ENCODE data around the gene KIAA0930. TPM values are rescaled to one million over a fixed set of nuclear protein-coding genes. Genes with fewer than 3 reads are reported as not detected.

The KIAA0930 gene
- total RNA-seq, 1 donor: 43.4 TPM

GRCh38 chr22:45254388-45254787 lies 13.7 kb upstream of the KIAA0930 start:
- no peak overlapping the region for H2AFZ ChIP-seq (ENCODE audit: low read length)

GRCh38 chr22:45253039-45253641 lies 12.4 kb upstream of the KIAA0930 start:
- Histone ChIP-seq H3K4me2 (ENCODE audit: insufficient read depth, low read length) (no peak overlapping the region), H3K27ac (ENCODE audit: low read depth, low read length) (no peak overlapping the region), H3K9me3 (ENCODE audit: low read depth, low read length) (no peaks in the 10 kb centered on the region), H3K27me3 (ENCODE audit: insufficient read depth, low read length) (no peaks in the 10 kb centered on the region), H3K4me1 (ENCODE audit: insufficient read depth, low read length) (no peaks in the 10 kb centered on the region), H4K20me1 (ENCODE audit: insufficient read depth, low read length) (no peaks in the 10 kb centered on the region), H3K36me3 (ENCODE audit: insufficient read depth, low read length) (no peaks in the 10 kb centered on the region), H3K4me3 (ENCODE audit: insufficient read depth, low read length) (no peak overlapping the region), H2AFZ (ENCODE audit: low read length) (no peak overlapping the region), H3K79me2 (ENCODE audit: insufficient read depth, low read length) (no peaks in the 10 kb centered on the region)
- DNase-seq (ENCODE audit: insufficient read length, low spot score, missing footprints): no peak
- no peak for TF ChIP-seq CTCF (IDR thresholded peaks at IDR 0.05; ENCODE audit: extremely low read depth, low read depth, low read length)

More at GRCh38 chr22:45254388-45254787, 13.7 kb upstream of the KIAA0930 start:
- H4K20me1 ChIP-seq (ENCODE audit: insufficient read depth, low read length): no peaks in the 10 kb centered on the region
- TF ChIP-seq CTCF (IDR thresholded peaks at IDR 0.05; ENCODE audit: extremely low read depth, low read depth, low read length): no peak
- no peaks in the 10 kb centered on the region for H3K79me2 ChIP-seq (ENCODE audit: insufficient read depth, low read length)
- no peak overlapping the region for H3K27ac ChIP-seq (ENCODE audit: low read depth, low read length)
- no peaks in the 10 kb centered on the region for H3K9me3 ChIP-seq (ENCODE audit: low read depth, low read length)
- no peaks in the 10 kb centered on the region for H3K27me3 ChIP-seq (ENCODE audit: insufficient read depth, low read length)
- no peak overlapping the region for H3K4me3 ChIP-seq (ENCODE audit: insufficient read depth, low read length)
- H3K4me1 ChIP-seq (ENCODE audit: insufficient read depth, low read length): no peaks in the 10 kb centered on the region
- no peak overlapping the region for H3K4me2 ChIP-seq (ENCODE audit: insufficient read depth, low read length)
- no peaks in the 10 kb centered on the region for H3K36me3 ChIP-seq (ENCODE audit: insufficient read depth, low read length)
- DNase-seq (ENCODE audit: insufficient read length, low spot score, missing footprints): no peak

GRCh38 chr22:45251825-45252224 lies 11.1 kb upstream of the KIAA0930 start:
- no peak for DNase-seq (ENCODE audit: insufficient read length, low spot score, missing footprints)
- TF ChIP-seq CTCF (IDR thresholded peaks at IDR 0.05; ENCODE audit: extremely low read depth, low read depth, low read length): no peak
- Histone ChIP-seq H3K27ac (ENCODE audit: low read depth, low read length) (no peak overlapping the region), H3K27me3 (ENCODE audit: insufficient read depth, low read length) (no peaks in the 10 kb centered on the region), H3K36me3 (ENCODE audit: insufficient read depth, low read length) (no peaks in the 10 kb centered on the region), H3K79me2 (ENCODE audit: insufficient read depth, low read length) (no peaks in the 10 kb centered on the region), H2AFZ (ENCODE audit: low read length) (no peak overlapping the region), H3K9me3 (ENCODE audit: low read depth, low read length) (no peaks in the 10 kb centered on the region), H3K4me1 (ENCODE audit: insufficient read depth, low read length) (peaks cover under 1% of the 10 kb centered on the region), H4K20me1 (ENCODE audit: insufficient read depth, low read length) (no peaks in the 10 kb centered on the region), H3K4me2 (ENCODE audit: insufficient read depth, low read length) (no peak overlapping the region), H3K4me3 (ENCODE audit: insufficient read depth, low read length) (no peak overlapping the region)

- no peak for TF ChIP-seq CTCF (IDR thresholded peaks at IDR 0.05; ENCODE audit: extremely low read depth, low read depth, low read length)
- Histone ChIP-seq H3K4me1 (ENCODE audit: insufficient read depth, low read length) (peaks cover 10% of the 10 kb centered on the region), H3K27me3 (ENCODE audit: insufficient read depth, low read length) (no peaks in the 10 kb centered on the region), H3K79me2 (ENCODE audit: insufficient read depth, low read length) (no peaks in the 10 kb centered on the region), H3K4me2 (ENCODE audit: insufficient read depth, low read length) (peak overlapping the region; percentile 48), H3K9me3 (ENCODE audit: low read depth, low read length) (no peaks in the 10 kb centered on the region), H3K4me3 (ENCODE audit: insufficient read depth, low read length) (no peak overlapping the region), H4K20me1 (ENCODE audit: insufficient read depth, low read length) (no peaks in the 10 kb centered on the region), H3K27ac (ENCODE audit: low read depth, low read length) (no peak overlapping the region), H3K36me3 (ENCODE audit: insufficient read depth, low read length) (no peaks in the 10 kb centered on the region), H2AFZ (ENCODE audit: low read length) (no peak overlapping the region)
- DNase-seq (ENCODE audit: insufficient read length, low spot score, missing footprints): peak; percentile 58
Observed at GRCh38 chr22:45248832-45249561, 8.3 kb upstream of the KIAA0930 start.

Measured in osteoblast (primary cell).